HG03460 (cell line): Measurements from ENCODE around the gene IL10RB.
"Not testable (repeated sequence)": the region's sequence is repeated elsewhere in the genome, so short reads cannot be mapped to it uniquely, and the experiment has no call there.

Experiments used
- ATAC-seq: cut with Tn5 transposase; IDR thresholded peaks from one replicate; pipeline ENCODE4 v1.9.1; 2021; ENCODE audit not compliant: unreplicated experiment

IL10RB gene

DNA sequence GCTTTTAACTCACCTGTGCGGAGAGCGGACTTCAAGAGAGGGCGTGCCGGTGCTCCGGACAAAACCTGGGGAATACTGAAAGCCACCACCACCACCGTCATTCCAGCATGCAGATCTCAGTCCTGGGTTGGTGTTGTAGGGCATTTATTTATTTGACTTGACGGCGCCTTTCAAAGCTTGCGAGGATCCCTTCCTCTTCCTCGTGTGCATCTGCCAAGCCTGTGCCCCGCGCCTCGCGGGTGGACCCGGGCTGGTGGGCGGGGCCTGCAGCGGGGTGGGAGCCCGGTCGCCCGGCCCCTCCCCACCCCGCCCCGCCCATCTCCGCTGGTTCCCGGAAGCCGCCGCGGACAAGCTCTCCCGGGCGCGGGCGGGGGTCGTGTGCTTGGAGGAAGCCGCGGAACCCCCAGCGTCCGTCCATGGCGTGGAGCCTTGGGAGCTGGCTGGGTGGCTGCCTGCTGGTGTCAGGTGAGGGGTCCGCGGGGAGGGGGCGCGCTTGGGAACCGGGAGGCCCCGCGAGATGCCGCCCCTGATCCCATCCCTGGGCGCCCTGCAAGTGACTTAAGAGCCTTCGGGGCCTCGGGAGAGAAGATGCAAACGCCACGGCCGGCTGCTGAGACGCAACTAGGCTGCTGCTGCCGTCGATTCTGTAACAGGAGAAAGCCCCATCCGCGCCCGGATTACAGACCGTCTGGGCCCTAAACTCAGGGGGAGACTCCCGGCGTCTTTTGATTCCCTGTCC lies at the start of gene IL10RB:
IL10RB (plus strand) TSS at position 318 of the 739 bp plus-strand sequence; CDS start at position 417, 99 bp downstream.
- ATAC-seq, result peak; percentile 36

DNA sequence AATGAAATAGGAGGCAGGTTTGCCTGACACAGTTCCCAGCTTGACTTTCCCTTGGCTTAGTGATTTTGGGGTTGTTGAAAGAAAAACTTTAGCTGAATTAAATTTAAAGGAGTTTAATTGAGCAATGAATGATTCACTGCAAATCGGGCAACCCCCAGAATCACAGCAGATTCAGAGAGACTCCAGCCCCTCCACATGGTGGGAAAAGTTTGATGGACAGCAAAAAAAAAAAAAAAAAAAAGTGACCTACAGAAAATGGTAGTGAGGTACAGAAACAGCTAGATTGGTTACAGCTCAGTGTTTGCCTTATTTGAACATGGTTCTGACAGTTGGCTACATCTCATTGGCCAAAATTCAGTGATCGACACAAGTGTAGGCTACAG lies 49.0 kb upstream of the IL10RB start:
- ATAC-seq, result no peak

DNA sequence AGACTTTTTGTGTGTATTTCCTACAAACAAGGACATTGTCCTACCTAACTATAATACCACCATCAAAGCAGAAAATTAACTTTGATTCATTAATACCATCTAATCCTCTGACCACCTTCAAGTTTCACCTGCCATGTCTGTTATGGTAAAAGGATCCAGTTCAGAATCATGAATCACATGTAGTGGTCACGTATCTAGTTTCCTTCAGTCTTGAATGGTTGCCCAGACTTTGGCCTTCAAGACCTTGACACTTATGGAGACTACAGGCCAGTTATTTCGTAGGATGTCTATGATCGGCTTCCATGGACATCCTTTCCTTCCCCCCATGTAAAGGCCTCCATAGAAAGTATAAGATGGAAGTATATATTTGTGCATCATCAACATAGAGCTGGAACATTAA lies 46.9 kb upstream of the IL10RB start:
- ATAC-seq, result no peak

DNA sequence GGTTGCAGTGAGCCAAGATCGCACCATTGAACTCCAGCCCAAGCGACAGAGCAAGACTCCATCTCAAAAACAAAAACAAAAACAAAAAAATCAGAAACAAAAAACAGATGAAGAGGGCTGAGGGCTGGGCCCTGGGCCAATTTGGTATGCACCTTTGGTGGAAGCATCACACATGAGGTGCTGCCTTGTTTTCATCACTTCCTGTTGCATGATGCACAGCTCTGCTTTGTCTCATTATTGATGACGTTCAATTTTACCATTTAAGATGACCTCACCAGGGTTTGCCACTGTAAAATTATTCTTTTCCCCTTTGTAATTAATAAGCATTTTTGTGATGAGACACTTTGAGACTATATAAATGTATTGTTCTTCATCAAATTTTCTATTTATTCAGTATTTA lies 46.2 kb upstream of the IL10RB start:
- no peak for ATAC-seq

DNA sequence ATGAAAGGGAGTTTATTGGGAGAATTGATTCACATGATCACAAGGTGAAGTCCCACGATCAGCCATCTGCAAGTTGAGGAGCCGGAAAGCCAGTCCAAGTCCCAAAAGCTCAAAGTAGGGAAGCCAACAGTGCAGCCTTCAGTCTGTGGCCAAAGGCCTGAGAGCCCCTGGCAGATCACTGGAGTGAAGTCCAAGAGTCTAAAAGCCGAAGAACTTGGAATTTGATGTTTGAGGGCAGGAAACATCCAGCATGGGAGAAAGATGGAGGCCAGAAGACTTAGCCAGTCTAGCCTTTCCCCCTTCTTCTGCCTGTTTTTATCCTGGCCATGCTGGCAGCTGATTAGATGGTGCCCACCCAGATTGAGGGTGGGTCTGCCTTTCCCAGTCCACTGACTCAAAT lies 40.8 kb upstream of the IL10RB start:
- not testable (repeated sequence) for ATAC-seq

DNA sequence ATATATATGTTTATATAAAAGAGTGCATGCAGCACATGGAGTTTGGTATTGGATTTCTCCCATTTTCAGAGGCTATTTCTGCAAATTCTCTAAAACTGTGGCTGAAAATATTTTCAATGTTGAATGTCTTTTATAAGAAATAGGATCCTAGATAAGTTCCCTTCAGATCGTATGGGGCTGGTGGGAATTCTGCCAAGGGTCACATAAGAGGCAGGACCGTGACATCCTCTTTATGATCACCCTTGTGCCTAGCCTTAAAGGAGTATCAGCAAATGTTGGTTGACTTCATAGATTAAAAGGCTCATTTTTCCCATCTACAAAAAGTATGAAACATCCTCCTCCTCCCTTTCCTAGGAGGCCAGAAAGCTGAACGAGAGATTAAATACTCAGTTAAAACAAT lies 37.7 kb upstream of the IL10RB start:
- ATAC-seq, result no peak

DNA sequence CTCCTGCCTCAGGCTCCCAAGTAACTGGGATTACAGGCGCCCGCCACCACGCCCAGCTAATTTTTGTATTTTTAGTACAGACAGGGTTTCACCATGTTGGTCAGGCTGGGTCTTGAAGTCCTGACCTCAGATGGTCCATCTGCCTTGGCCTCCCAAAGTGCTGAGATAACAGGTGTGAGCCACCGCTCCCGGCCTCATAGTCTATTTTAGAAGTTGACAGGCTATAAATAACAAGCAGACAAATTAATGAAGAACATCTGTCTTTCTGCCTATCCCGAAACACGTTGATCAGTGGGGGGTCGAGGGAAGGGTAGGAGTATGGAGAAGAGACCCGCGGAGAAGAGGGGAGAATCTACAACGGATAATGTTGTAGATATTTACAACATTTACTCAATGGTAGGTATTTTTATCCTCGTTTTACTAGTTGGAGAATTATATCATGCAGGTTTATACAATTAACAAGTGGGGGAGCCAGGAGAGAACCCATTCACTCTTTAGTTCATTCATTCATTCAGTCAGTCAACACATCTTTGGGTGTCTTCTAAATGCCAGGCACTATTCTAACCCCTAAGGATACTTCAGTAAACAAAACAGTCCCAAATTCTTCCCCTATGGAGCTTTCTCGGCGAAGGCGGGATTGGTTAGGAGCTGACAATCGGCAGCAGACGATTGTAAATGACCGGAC lies 36.9 kb upstream of the IL10RB start:
- ATAC-seq, result no peak

DNA sequence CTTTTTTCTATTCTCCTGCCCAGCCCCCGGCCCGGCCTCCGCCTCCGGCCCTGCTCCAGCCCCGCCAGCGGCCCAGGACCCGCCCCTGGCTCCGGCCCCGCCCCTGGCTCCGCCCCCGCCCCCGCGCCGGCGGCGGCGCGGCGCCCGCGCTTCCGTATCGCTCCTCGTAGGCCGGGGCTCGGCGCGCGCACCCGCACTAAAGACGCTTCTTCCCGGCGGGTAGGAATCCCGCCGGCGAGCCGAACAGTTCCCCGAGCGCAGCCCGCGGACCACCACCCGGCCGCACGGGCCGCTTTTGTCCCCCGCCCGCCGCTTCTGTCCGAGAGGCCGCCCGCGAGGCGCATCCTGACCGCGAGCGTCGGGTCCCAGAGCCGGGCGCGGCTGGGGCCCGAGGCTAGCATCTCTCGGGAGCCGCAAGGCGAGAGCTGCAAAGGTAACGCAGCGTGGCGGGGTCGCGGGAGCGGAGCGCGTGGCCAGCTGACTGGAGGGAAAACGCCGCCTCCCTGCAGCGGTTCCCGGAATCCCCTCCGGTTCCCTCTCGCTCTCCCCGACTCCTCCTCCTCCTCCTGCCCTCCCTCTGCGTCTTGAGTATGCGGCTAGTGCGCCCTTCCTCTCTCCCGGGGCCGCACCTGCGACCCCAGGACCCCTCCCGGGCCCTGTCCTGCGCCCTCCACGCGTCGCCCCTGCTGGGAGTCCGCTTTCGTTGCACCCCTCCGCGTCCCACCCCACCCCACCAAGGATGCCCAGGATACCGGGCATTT lies 36.2 kb upstream of the IL10RB start, which contains the start of gene IFNAR2:
IFNAR2 (plus strand) TSS at position 155 of the 761 bp plus-strand sequence. CDS start 11,985 bp downstream, outside the sequence.
- peak; percentile 61 for ATAC-seq

DNA sequence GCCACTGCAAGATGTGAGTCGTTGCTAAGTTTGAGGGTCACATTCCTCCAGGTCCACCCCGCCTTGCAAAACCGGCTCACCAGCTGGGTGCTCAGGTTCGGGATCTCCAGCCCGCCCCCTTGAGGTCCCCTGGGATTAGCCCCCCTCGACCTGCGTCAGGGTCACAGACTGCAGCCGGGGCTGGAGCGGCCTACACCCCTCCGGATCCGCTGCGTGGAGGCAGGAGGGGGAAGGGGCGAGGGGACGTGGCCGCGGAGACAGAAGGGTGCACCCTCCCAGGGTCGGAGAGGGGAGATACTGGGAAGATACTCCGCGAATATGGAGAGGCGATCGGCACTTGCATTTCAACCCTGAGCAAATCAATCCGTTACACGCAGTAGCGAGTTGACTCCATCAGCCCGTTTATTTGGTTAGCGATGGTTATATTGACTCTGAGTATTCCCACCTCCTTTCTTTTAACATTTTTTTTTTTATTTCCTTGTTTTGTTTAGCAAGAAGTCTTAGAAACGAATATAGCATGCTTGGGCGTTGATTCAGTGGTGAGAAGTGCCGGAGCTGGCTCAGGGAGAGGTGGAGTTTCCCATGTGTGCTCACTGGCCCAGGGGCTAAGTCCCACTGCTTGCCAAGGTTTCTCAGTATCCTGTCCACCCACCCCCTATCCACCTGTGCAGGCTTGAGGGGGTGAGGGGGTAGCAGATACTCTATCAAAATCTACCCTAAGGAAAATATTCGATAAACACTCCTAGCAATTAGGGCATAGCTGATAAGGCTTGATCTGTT lies 35.4 kb upstream of the IL10RB start:
- peak; percentile 27 for ATAC-seq

DNA sequence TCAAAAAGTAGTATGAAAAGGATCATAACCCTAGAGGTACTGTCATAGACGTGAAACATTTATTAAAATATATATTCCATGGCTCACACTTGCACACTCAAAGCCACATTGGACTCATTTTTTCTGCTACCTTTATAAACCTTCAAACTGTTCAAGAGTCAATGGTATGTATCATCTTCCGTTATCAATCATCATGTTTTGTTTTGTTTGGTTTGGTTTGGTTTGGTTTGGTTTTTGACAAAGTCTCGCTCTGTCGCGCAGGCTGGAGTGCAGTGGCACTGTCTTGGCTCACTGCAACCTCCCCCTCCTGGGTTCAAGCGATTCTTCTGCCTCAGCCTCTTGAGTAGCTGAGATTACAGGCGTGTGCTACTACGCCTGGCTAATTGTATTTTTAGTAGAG lies 34.6 kb upstream of the IL10RB start:
- ATAC-seq, result no peak

DNA sequence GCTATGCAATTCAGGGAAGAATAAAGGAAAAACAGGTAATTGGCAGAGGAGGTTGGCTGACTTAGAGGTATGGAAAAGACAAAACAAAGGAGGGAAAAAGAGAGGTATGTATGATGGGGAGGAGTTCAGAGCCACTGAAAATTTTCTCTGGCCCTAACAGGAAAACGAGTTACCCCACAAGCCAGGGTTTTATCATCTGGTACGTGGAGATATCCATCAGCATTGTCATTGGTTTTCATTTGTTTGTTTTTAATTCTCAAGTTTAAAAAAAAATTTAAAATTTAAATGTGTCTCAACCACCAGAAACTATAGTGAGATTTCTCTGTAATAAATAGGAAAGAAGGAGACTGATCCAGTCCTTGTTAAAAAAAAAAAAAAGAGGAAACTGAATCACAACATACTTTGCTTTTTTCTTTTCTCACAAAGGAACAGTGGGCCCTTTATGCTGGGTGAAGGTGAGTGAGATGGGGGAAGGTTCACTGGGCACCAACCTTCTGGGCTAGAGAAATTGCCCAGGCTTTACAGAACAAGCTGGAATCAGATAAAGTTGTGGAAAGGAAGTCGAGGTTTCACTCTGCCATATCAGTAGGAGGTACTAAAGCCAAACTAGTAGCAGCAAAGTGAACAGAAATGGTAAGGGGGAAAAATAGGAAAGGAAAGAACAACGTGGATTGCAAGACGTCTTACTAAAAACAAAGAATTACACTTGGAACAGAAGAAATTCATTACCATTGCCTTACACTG lies 33.7 kb upstream of the IL10RB start:
- ATAC-seq, result no peak

DNA sequence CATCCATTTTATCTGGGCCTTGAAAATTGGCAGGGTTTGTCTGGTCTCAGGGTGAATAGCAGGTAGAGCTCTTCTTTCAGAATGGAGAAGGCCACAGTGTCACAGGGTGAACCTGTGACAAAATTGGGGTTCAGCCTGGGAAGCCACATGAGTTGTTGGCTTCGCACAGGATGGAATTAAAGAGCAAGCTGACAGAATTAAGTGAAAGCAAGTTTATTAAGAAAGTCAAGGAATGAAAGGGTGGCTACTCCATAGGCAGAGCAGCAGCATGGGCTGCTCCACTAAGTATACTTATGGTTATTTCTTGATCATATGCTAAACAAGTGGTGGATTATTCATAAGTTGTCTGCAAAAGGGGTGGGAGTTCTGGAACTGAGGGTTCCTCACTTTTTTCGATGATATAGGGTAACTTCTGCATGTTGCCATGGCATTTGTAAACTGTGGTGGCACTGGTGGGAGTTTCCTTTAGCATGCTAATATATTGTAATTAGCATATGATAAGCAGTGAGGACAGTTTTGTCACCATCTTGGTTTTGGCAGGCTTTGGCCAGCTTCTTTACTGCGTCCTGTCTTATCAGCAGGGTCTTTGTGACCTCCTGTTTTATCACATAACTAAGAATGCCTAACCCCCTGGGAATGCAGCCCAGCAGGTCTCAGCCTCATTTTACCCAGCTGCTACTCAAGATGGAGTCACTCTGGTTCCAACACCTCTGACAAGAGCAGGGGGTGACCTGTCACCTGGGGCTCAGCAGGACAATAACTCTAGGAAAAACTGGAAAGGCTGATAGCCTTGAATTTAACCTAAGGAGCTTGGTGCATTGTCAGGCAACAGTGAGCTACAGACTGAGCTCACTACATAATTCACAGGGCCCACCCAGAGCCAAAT lies 31.3 kb upstream of the IL10RB start:
- ATAC-seq, result no peak

DNA sequence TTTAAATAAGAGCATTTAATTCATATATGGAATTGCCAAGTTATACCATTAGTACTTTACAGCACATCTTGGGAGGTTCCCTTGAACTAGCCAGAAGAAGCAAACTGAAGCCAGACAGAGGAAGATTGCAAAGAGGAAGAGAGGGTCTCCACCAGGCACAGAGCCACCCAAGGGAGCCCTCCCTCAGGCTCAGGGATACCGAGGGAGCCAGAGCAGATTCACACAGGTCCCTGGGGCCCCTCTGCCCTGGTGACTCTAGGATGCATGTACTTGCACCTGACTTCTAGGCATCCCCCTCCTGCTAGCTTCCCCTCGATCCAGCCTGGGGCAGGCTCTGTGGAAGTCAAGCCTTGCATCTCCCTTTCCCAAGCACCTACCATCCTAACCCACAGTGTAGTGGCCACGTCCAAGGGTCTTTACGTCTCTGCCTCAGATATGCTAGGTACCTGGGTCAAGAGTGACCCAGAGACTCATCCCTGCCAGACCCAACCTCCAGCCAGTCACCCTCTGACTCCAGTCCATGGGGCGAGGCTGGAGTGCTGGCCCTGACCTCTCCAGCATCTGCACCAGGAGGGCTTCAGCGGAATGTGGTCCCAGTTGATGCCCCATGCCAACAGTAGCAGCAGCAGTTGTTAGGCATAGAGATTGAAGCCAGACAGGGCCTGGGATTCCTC lies 30.0 kb upstream of the IL10RB start:
- ATAC-seq, result no peak

DNA sequence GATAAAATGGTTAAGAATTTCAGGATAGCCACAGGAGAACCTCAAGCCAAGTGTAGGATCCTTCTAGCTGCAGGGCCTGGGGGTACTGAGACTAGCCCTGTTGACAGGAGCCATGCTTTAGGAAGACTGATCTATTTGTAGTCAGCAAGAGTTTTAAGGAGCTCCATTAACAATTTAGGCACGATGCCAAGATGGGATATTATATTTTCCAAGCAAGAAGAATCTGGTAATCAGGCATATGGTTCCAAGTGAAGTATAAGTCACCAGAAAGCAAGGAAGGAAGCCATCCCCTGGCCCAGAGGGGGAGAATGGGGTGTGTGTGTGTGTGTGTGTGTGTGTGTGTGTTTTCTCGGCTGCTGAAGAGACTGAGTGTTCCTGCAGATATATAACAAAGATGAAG lies 29.4 kb upstream of the IL10RB start:
- ATAC-seq, result no peak

DNA sequence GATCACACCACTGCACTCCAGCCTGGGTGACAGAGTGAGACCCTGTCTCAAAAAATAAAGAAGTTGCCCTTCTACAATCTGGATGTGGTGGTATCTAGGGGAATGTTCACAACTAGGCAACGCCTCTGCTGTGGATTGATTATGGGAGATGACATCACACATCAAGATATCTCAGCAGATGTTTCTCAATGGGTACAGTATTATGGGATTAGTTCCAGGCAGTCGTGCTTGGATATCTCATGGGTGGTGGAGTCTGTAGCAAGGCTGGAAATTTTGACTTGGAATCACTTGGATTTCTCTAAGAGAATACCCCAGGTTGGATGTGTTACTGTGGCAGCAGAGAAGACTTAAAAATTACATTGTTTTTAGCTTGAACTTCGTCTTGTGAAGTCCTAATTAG lies 28.7 kb upstream of the IL10RB start:
- no peak for ATAC-seq

DNA sequence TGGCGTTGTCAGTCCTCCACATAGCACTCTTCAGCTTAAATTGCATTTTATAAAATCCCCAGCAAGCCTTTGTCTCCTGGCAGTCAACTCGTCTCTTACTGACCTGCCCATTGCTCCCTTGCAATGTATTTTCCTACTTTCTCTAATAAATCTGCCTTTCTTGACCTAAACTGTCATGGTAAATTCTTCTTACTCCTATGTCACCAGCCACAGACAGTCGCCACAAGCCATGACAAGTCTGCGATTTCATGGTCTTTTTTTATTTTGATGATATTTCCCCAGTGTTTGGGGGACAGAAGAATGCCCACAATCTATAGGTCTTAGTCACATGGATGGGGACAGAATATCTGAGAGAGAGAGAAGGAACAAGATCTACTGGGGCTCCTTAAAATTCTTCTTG lies 28.0 kb upstream of the IL10RB start:
- peak; percentile 12 for ATAC-seq

DNA sequence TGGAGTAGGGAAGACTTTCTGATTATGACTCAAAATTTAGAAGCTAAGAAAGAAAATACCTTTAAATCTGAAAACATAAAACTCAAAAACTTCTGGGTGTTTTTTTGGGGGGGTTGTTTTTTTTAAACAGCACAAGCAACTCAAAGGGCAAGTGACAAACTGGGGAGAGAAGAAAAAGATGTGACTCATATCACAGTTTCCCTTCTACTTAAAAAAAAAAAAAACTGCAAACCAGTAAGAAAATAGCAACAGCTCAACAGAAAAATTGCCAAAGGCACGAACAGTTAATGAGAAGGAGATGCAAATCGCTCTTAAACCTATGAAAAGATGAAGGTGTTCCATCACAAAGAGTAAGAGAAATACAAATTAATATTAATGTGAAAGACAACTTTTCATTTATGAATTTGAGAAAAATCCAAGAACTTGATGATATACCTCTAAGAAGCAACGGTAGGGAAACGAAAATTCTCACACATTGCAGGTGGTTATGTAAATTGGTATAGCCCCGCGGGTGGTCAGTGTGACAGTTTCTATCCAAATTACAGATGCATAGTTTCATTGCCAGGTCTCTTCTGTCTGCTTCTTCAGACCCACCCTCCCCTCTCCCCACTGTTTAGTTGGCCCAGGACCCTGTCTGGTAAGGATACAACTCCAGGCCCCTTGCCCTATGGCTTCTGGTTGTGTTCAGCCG lies 27.5 kb upstream of the IL10RB start:
- ATAC-seq, result peak; percentile 85

DNA sequence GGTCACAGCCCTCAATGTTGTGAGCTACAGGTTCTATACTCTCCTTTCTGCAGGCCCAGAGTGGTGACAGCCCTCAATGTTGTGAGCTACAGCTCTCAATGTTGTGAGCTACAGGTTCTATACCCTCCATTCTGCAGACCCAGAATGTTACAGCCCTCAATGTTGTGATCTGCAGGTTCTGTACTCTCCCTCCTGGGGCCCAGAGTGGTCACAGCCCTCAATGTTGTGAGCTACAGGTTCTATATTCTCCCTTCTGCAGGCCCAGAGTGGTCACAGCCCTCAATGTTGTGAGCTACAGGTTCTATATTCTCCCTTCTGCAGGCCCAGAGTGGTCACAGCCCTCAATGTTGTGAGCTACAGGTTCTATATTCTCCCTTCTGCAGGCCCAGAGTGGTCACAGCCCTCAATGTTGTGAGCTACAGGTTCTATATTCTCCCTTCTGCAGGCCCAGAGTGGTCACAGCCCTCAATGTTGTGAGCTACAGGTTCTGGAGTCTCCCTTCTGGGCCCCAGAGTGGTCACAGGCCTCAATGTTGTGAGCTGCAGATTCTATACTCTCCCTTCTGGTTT lies 26.5 kb upstream of the IL10RB start:
- not testable (repeated sequence) for ATAC-seq
